HepG2 (cell line): ENCODE data around the gene CLDN9. TPM values are rescaled to one million over a fixed set of nuclear protein-coding genes. Genes with fewer than 3 reads are reported as not detected.

Experiments
- AKAP8 ChIP-seq: sonication (generic); formaldehyde crosslinking; IDR thresholded peaks from 2 replicates; pipeline ENCODE4 v1.5.1; 2020; ENCODE audit warnings: mild to moderate bottlenecking, missing genetic modification reagents
- ATF7-NPFF ChIP-seq: sonication (generic); formaldehyde crosslinking; IDR thresholded peaks from 2 replicates; pipeline ENCODE4 v1.8.1; 2023; ENCODE audit warnings: mild to moderate bottlenecking, low read depth, missing genetic modification reagents, moderate library complexity
- EEA1 ChIP-seq: sonication (generic); formaldehyde crosslinking; IDR thresholded peaks from 2 replicates; pipeline ENCODE4 v1.5.1; 2020; ENCODE audit warnings: mild to moderate bottlenecking, missing genetic modification reagents, borderline replicate concordance
- HDAC2 ChIP-seq: sonication (generic); formaldehyde crosslinking; IDR thresholded peaks from 2 replicates; pipeline ENCODE4 v1.4.0; 2020; ENCODE audit warnings: missing genetic modification reagents
- MAZ ChIP-seq, 2 experiments: sonication (generic) in 1 of 2; formaldehyde crosslinking in 1 of 2; IDR thresholded peaks; 2 replicates each; pipeline versions ENCODE4 v1.5.0 to v1.6.1; 2012 to 2020; ENCODE audit warnings: low read depth in 2 of 2, mild to moderate bottlenecking in 2 of 2, borderline replicate concordance in 1 of 2, improper control_type of control experiment in 1 of 2, low read length in 1 of 2, missing genetic modification reagents in 1 of 2, moderate library complexity in 1 of 2
- RBFOX2 ChIP-seq: fragments of 200-400 bp; formaldehyde crosslinking; IDR thresholded peaks from 2 replicates; pipeline ENCODE4 v1.6.1; 2017; ENCODE audit warnings: low read depth, mild to moderate bottlenecking, low read length
- SOX6 ChIP-seq, 2 experiments: fragments of 450-650 bp in 1 of 2; sonication (generic) in 1 of 2; formaldehyde crosslinking in 1 of 2; IDR thresholded peaks; 2 replicates each; pipeline versions ENCODE4 v1.4.0 to v1.6.1; 2017 to 2020; ENCODE audit warnings: antibody characterized with exemption in 1 of 2, mild to moderate bottlenecking in 1 of 2, missing genetic modification reagents in 1 of 2
- SP5 ChIP-seq: IDR thresholded peaks from 2 replicates; pipeline ENCODE4 v1.6.1; 2016; ENCODE audit warnings: low read depth, borderline replicate concordance
- TAF1 ChIP-seq: sonication (generic); formaldehyde crosslinking; IDR thresholded peaks from 2 replicates; pipeline ENCODE4 v1.4.0; 2020; ENCODE audit warnings: missing genetic modification reagents
- TCF12 ChIP-seq, 2 experiments: fragments of 450-650 bp in 1 of 2; sonication (generic) in 1 of 2; formaldehyde crosslinking in 1 of 2; IDR thresholded peaks; 2 replicates each; pipeline versions ENCODE4 v1.6.1 to v1.8.0; 2017 to 2022; ENCODE audit warnings: antibody characterized with exemption in 1 of 2, mild to moderate bottlenecking in 1 of 2, missing genetic modification reagents in 1 of 2, moderate library complexity in 1 of 2
- ZBTB3 ChIP-seq: sonication (generic); formaldehyde crosslinking; IDR thresholded peaks from 2 replicates; pipeline ENCODE4 v1.4.0; 2020; ENCODE audit warnings: low read depth, mild to moderate bottlenecking, moderate library complexity, missing genetic modification reagents, borderline replicate concordance
- ZBTB7B ChIP-seq: sonication (generic); formaldehyde crosslinking; IDR thresholded peaks from 2 replicates; pipeline ENCODE4 v1.4.0; 2020; ENCODE audit warnings: missing genetic modification reagents
- ZFY ChIP-seq: sonication (generic); formaldehyde crosslinking; IDR thresholded peaks from 2 replicates; pipeline ENCODE4 v1.4.0; 2020; ENCODE audit warnings: missing genetic modification reagents
- ZNF138 ChIP-seq: sonication (generic); formaldehyde crosslinking; IDR thresholded peaks from 2 replicates; pipeline ENCODE4 v1.5.0; 2020; ENCODE audit warnings: mild to moderate bottlenecking, low read depth, missing genetic modification reagents
- ZNF407 ChIP-seq: sonication (generic); formaldehyde crosslinking; IDR thresholded peaks from one replicate; pipeline ENCODE4 v1.5.1; 2020; ENCODE audit warnings: mild to moderate bottlenecking, missing genetic modification reagents; ENCODE audit errors: not compliant biosample characterization
- ZNF503 ChIP-seq: sonication (generic); formaldehyde crosslinking; IDR thresholded peaks from 2 replicates; pipeline ENCODE4 v1.4.0; 2020; ENCODE audit warnings: missing genetic modification reagents
- ZNF614 ChIP-seq: IDR thresholded peaks from 2 replicates; pipeline ENCODE4 v1.6.1; 2018; ENCODE audit warnings: missing biosample characterization, missing genetic modification reagents, inconsistent platforms, borderline replicate concordance
- polyA plus RNA-seq, 8 experiments: library from polyadenylated mRNA; depleted of rRNA in 3 of 8; stranded (reverse) in 7 of 8; unstranded in 1 of 8; fragments of >200 nt; fragmentation: Illumina TruSeq in 4 of 8; extraction: Trizol in 4 of 8; gene quantifications; 2 replicates each; pipeline versions ENCODE4 v1.2.1 to v1.2.3, GENCODE V29; 2011 to 2016; ENCODE audit warnings: low read depth in 4 of 8, missing spikeins in 1 of 8, mixed read lengths in 1 of 8; ENCODE audit not compliant: insufficient read depth in 1 of 8
- total RNA-seq, 5 experiments: library from RNA; depleted of rRNA; stranded (reverse); fragments of >200 nt; fragmentation: Illumina TruSeq; extraction: Trizol; gene quantifications; 2 replicates each; pipeline ENCODE4 v1.2.3, GENCODE V29; 2016; ENCODE audit warnings: low read depth in 1 of 5

CLDN9 gene
- total and polyA plus RNA-seq, 2 of the 13 experiments (the other 11 are each of a cell fraction or from before 2014, with no cell fraction given), result 0.15 to 0.26 TPM

- no peak for TF ChIP-seq ZNF407
- TF ChIP-seq ATF7-NPFF (CRISPR knock-in tag), result 0 out of 2 replicates have a peak, but pooled peaks have one; percentile 27
- 0 out of 2 replicates have a peak, but pooled peaks have one; percentile 16 for TF ChIP-seq ZNF503 (CRISPR knock-in tag)
- no peak for TF ChIP-seq TCF12 (IDR thresholded peaks at IDR 0.05)
- TF ChIP-seq TCF12 (CRISPR knock-in tag; IDR thresholded peaks at IDR 0.05), result 0 out of 2 replicates have a peak, but pooled peaks have one; percentile 63
- 0 out of 2 replicates have a peak, but pooled peaks have one; percentile 14 for TF ChIP-seq ZNF614 (CRISPR knock-in tag)
- TF ChIP-seq ZBTB3, result no peak
- 0 out of 2 replicates have a peak, but pooled peaks have one; percentile 28 for TF ChIP-seq ZBTB7B (CRISPR knock-in tag)
- TF ChIP-seq RBFOX2, result peak; percentile 15; the same call in 1 of the 2 replicates
- peak; percentile 72; the same call in 1 of the 2 replicates for TF ChIP-seq EEA1 (CRISPR knock-in tag)
- TF ChIP-seq AKAP8 (CRISPR knock-in tag), result peak; percentile 88; the same call in 1 of the 2 replicates
- peak; percentile 23; the same call in 1 of the 2 replicates for TF ChIP-seq SP5 (CRISPR knock-in tag)
- no peak for TF ChIP-seq ZNF138 (CRISPR knock-in tag)
- TF ChIP-seq SOX6 (IDR thresholded peaks at IDR 0.05), result no peak
- TF ChIP-seq SOX6 (CRISPR knock-in tag; IDR thresholded peaks at IDR 0.05), result no peak; the same call in 1 of the 2 replicates
- 0 out of 2 replicates have a peak, but pooled peaks have one; percentile 10 for TF ChIP-seq HDAC2
- no peak for TF ChIP-seq MAZ (IDR thresholded peaks at IDR 0.05; ENCODE audit: borderline replicate concordance, low read depth, low read length)
- peak; percentile 61 for TF ChIP-seq MAZ (CRISPR knock-in tag; IDR thresholded peaks at IDR 0.05; ENCODE audit: low read depth)
- TF ChIP-seq ZFY (CRISPR knock-in tag), result 0 out of 2 replicates have a peak, but pooled peaks have one; percentile 27
- peak; percentile 29; the same call in 1 of the 2 replicates for TF ChIP-seq TAF1
These were observed 48.8 kb upstream of the CLDN9 start, which contains the start of gene KREMEN2 (continued) for GRCh38 chr16:2963723-2964474.
